ENCODE results near the gene CABLES2.

GRCh38 chr20:62429455-62430310 lies 22.6 kb upstream of the CABLES2 start:
- TF ChIP-seq RAD21 (IDR thresholded peaks at IDR 0.05; ENCODE audit: low read length) = no peak
- TF ChIP-seq CTCF (conservative IDR thresholded peaks at IDR 0.05; ENCODE audit: low read depth, low read length) = no peak
- no peak for TF ChIP-seq CHD1 (IDR thresholded peaks at IDR 0.05; ENCODE audit: low read depth, low read length)
- no peak for TF ChIP-seq CEBPB (IDR thresholded peaks at IDR 0.05; ENCODE audit: low read depth, low read length)
- no peak for TF ChIP-seq BHLHE40 (IDR thresholded peaks at IDR 0.05; ENCODE audit: low read depth, low read length)
- no peak for TF ChIP-seq POLR2A (IDR thresholded peaks at IDR 0.05; ENCODE audit: low read depth, low read length)
- TF ChIP-seq RCOR1 (IDR thresholded peaks at IDR 0.05; ENCODE audit: insufficient replicate concordance, low read length) = no peak
- TF ChIP-seq SMC3 (IDR thresholded peaks at IDR 0.05; ENCODE audit: low read depth, low read length) = no peak
- TF ChIP-seq USF2 (IDR thresholded peaks at IDR 0.05; ENCODE audit: low read depth, low read length) = no peak
- TF ChIP-seq FOS (IDR thresholded peaks at IDR 0.05; ENCODE audit: low read depth, low read length) = no peak

Measured in IMR-90 (cell line).